ENCODE data around the gene MAP3K6.

DNA sequence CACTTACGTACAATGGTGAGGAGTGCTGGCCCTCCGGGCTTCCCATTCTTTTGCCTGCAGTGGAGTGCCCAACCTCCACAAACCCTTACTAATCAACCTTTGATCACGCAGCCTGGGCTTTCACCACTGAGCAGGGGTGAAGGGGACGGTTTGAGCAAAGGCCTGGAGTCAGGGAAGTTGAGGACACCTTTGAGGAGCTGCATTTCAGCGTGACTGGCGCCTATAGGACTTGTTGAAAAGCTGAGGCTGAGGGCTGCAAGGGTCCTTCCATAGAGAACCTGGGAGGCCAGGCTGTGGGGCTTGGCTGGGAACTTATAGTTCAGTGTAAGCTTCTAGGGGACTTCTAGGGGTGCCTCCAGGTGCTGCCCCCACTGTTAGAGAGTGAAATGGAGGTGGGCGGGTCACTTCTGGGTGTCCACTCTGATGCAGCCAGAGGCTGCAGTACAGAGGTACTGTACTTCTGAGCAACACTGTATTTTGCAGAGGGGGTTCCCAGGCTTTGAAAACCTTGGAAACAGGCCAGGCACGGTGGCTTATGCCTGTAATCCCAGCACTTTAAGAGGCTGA lies 15.1 kb downstream of the MAP3K6 start:
- TF ChIP-seq, protein P1, sequence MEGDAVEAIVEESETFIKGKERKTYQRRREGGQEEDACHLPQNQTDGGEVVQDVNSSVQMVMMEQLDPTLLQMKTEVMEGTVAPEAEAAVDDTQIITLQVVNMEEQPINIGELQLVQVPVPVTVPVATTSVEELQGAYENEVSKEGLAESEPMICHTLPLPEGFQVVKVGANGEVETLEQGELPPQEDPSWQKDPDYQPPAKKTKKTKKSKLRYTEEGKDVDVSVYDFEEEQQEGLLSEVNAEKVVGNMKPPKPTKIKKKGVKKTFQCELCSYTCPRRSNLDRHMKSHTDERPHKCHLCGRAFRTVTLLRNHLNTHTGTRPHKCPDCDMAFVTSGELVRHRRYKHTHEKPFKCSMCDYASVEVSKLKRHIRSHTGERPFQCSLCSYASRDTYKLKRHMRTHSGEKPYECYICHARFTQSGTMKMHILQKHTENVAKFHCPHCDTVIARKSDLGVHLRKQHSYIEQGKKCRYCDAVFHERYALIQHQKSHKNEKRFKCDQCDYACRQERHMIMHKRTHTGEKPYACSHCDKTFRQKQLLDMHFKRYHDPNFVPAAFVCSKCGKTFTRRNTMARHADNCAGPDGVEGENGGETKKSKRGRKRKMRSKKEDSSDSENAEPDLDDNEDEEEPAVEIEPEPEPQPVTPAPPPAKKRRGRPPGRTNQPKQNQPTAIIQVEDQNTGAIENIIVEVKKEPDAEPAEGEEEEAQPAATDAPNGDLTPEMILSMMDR (IDR thresholded peaks at IDR 0.05) = no peak
- no peak for TF ChIP-seq POLR2A (IDR thresholded peaks at IDR 0.05)

Measured in esophagus squamous epithelium (tissue), 4 donors.